GM21723 (cell line): ENCODE data around the gene CIRBP.

Experiments used
- ATAC-seq: cut with Tn5 transposase; IDR thresholded peaks from one replicate; pipeline ENCODE4 v1.9.1; 2021; ENCODE audit warnings: mild to moderate bottlenecking, moderate library complexity; ENCODE audit not compliant: unreplicated experiment

Gene CIRBP

GRCh38 chr19:1269065-1269477, at the start of gene CIRBP:
Gene CIRBP, plus strand, starts transcription at chr19:1269332. Its CDS starts 1,602 bp downstream, at chr19:1270934.
- ATAC-seq, result peak; percentile 45

GRCh38 chr19:1219786-1220476, 49.2 kb upstream of the CIRBP start:
- no peak for ATAC-seq

- no peak for ATAC-seq
Observed at GRCh38 chr19:1220477-1220930, 48.6 kb upstream of the CIRBP start.

- no peak for ATAC-seq
Observed at GRCh38 chr19:1220976-1221903, 47.9 kb upstream of the CIRBP start.

- ATAC-seq, result no peak
Observed at GRCh38 chr19:1221904-1222255, 47.3 kb upstream of the CIRBP start.

GRCh38 chr19:1222394-1222793, 46.7 kb upstream of the CIRBP start:
- ATAC-seq, result no peak

- no peak for ATAC-seq
Observed at GRCh38 chr19:1223018-1223855, 45.9 kb upstream of the CIRBP start.

- no peak for ATAC-seq
Observed at GRCh38 chr19:1224047-1224825, 44.9 kb upstream of the CIRBP start.

GRCh38 chr19:1224847-1225246, 44.3 kb upstream of the CIRBP start:
- ATAC-seq, result no peak

GRCh38 chr19:1225440-1226226, 43.5 kb upstream of the CIRBP start:
- ATAC-seq, result no peak

- no peak for ATAC-seq
Observed at GRCh38 chr19:1226227-1226518, 43.0 kb upstream of the CIRBP start.

- ATAC-seq, result no peak
Observed at GRCh38 chr19:1226522-1227303, 42.4 kb upstream of the CIRBP start.

GRCh38 chr19:1227304-1228054, 41.7 kb upstream of the CIRBP start:
- ATAC-seq, result no peak

- ATAC-seq, result no peak
Observed at GRCh38 chr19:1228161-1228957, 40.8 kb upstream of the CIRBP start.

GRCh38 chr19:1229056-1229923, 39.8 kb upstream of the CIRBP start:
- ATAC-seq, result no peak

- ATAC-seq, result no peak
Observed at GRCh38 chr19:1229924-1230782, 39.0 kb upstream of the CIRBP start.
